PC-9 (cell line): ENCODE data around the gene SRGAP3. TPM values are rescaled to one million over a fixed set of nuclear protein-coding genes. Genes with fewer than 3 reads are reported as not detected.

Experiments used
- BruUV-seq: library from RNA; stranded (reverse); fragments of 400-500 nt; replicated peaks from 2 replicates; lab custom pipeline; 2021; lab: Mats Ljungman, UMichigan
- CTCF ChIA-PET: fragments of 300-600 bp; sonication (Branson Sonifier 250); formaldehyde crosslinking; loops from one replicate; lab custom pipeline; 2022; ENCODE audit warnings: antibody characterized with exemption; lab: Charles Lee
- POLR2A ChIA-PET: fragments of 300-600 bp; sonication (Branson Sonifier 250); formaldehyde crosslinking; loops from one replicate; lab custom pipeline; 2022; ENCODE audit warnings: antibody characterized with exemption; ENCODE audit not compliant: unreplicated experiment; lab: Charles Lee
- DNase-seq, 2 experiments: peaks; one replicate each; pipeline versions ENCODE4 v3.0.0 to v3.0.0-alpha.2; 2015 to 2022; ENCODE audit warnings: mixed read lengths in 1 of 2
- H2AFZ ChIP-seq: fragments of 200-600 bp; sonication (generic); 2 replicates; pipeline ENCODE4 v1.8.1; 2017; ENCODE audit warnings: antibody characterized with exemption
- H3F3A ChIP-seq: fragments of 200-600 bp; sonication (generic); 2 replicates; pipeline ENCODE4 v1.8.1; 2017; ENCODE audit warnings: antibody characterized with exemption, mild to moderate bottlenecking, low read depth; ENCODE audit not compliant: insufficient read depth
- H3K27ac ChIP-seq: fragments of 200-600 bp; sonication (generic); 2 replicates; pipeline ENCODE4 v1.6.1; 2016; ENCODE audit warnings: mixed run types
- H3K27me3 ChIP-seq: fragments of 200-600 bp; sonication (generic); 2 replicates; pipeline ENCODE4 v1.6.1; 2016; ENCODE audit warnings: low read depth, mixed run types; ENCODE audit not compliant: insufficient read depth
- H3K36me3 ChIP-seq: fragments of 200-600 bp; sonication (generic); 2 replicates; pipeline ENCODE4 v1.6.1; 2016; ENCODE audit warnings: low read depth, mixed run types
- H3K4me1 ChIP-seq: fragments of 200-600 bp; sonication (generic); replicated peaks from 2 replicates; pipeline ENCODE4 v1.6.1; 2016; ENCODE audit warnings: mixed run types; ENCODE audit not compliant: insufficient read depth
- H3K4me2 ChIP-seq: fragments of 200-600 bp; sonication (generic); 2 replicates; pipeline ENCODE4 v1.6.1; 2017; ENCODE audit warnings: mixed run types
- H3K4me3 ChIP-seq: fragments of 200-600 bp; sonication (generic); 2 replicates; pipeline ENCODE4 v1.6.1; 2016; ENCODE audit warnings: mixed run types
- H3K79me2 ChIP-seq: fragments of 200-600 bp; sonication (generic); 2 replicates; pipeline ENCODE4 v1.6.1; 2017; ENCODE audit warnings: low read depth, mixed run types
- H3K9me2 ChIP-seq: fragments of 200-600 bp; sonication (generic); 2 replicates; pipeline ENCODE4 v1.8.1; 2017; ENCODE audit warnings: mild to moderate bottlenecking; ENCODE audit not compliant: insufficient read depth
- H3K9me3 ChIP-seq: fragments of 200-600 bp; sonication (generic); 2 replicates; pipeline ENCODE4 v1.8.1; 2016; ENCODE audit warnings: low read depth; ENCODE audit not compliant: insufficient read depth
- H4K20me1 ChIP-seq: fragments of 200-600 bp; sonication (generic); 2 replicates; pipeline ENCODE4 v1.8.1; 2017; ENCODE audit not compliant: insufficient read depth
- CTCF ChIP-seq: fragments of 200-600 bp; sonication (generic); conservative IDR thresholded peaks from 2 replicates; pipeline ENCODE4 v1.6.1; 2017; ENCODE audit warnings: mixed run types, antibody characterized with exemption, mild to moderate bottlenecking, moderate library complexity
- EZH2 ChIP-seq: fragments of 200-600 bp; sonication (generic); IDR thresholded peaks from 2 replicates; pipeline ENCODE4 v1.8.0; 2017; ENCODE audit warnings: antibody characterized with exemption, low read depth
- intact Hi-C: fragments of 100-400 bp; cut with micrococcal nuclease; formaldehyde crosslinking; loops from one replicate; pipeline ENCODE4 v1.10.0; 2022; ENCODE audit not compliant: unreplicated experiment
- total RNA-seq: library from RNA; stranded (reverse); gene quantifications from 2 replicates; pipeline ENCODE4 v1.2.3, GENCODE V29; 2021

Gene SRGAP3
- total RNA-seq, 1 experiment from 2014 or later = 17.5 TPM

GRCh38 chr3:8984081-8984480 is 265.4 kb downstream of the SRGAP3 start:
- Histone ChIP-seq H2AFZ (no peak overlapping the region), H3K27me3 (peaks cover 26% of the 10 kb centered on the region), H3K4me3 (no peak overlapping the region), H3F3A (no peaks in the 10 kb centered on the region), H3K36me3 (no peaks in the 10 kb centered on the region), H3K9me2 (no peaks in the 10 kb centered on the region), H4K20me1 (no peaks in the 10 kb centered on the region), H3K27ac (no peak overlapping the region), H3K79me2 (no peaks in the 10 kb centered on the region), H3K4me2 (no peak overlapping the region), H3K9me3 (0 out of 2 replicates have a peak, but pooled peaks cover 6% of the 10 kb centered on the region), H3K4me1 (no peaks in the 10 kb centered on the region)
- intact Hi-C loops = no loop called here
- no peak for TF ChIP-seq CTCF
- TF ChIP-seq EZH2 = no peak
- CTCF ChIA-PET = no interaction called here
- DNase-seq = no peak
- POLR2A ChIA-PET = no interaction called here
- no TSS peak for BruUV-seq

GRCh38 chr3:8983591-8983990 is 265.9 kb downstream of the SRGAP3 start:
- no peak for DNase-seq
- Histone ChIP-seq H3K4me2 (no peak overlapping the region), H3K9me3 (0 out of 2 replicates have a peak, but pooled peaks cover 6% of the 10 kb centered on the region), H3F3A (no peaks in the 10 kb centered on the region), H3K9me2 (no peaks in the 10 kb centered on the region), H2AFZ (no peak overlapping the region), H3K27me3 (peaks cover 31% of the 10 kb centered on the region), H3K4me3 (no peak overlapping the region), H3K79me2 (no peaks in the 10 kb centered on the region), H4K20me1 (no peaks in the 10 kb centered on the region), H3K4me1 (no peaks in the 10 kb centered on the region), H3K36me3 (no peaks in the 10 kb centered on the region), H3K27ac (no peak overlapping the region)
- BruUV-seq = no TSS peak
- intact Hi-C loops = no loop called here
- ChIA-PET CTCF (no interaction called here), POLR2A (no interaction called here)
- no peak for TF ChIP-seq EZH2
- no peak for TF ChIP-seq CTCF

- ChIA-PET CTCF (no interaction called here), POLR2A (no interaction called here)
- Histone ChIP-seq H3K4me1 (no peaks in the 10 kb centered on the region), H2AFZ (no peak overlapping the region), H3K4me3 (no peak overlapping the region), H3K27ac (no peak overlapping the region), H3K36me3 (no peaks in the 10 kb centered on the region), H3K4me2 (no peak overlapping the region), H3F3A (no peaks in the 10 kb centered on the region), H3K9me3 (0 out of 2 replicates have a peak, but pooled peaks cover 6% of the 10 kb centered on the region), H4K20me1 (no peaks in the 10 kb centered on the region), H3K27me3 (peaks cover 37% of the 10 kb centered on the region), H3K9me2 (no peaks in the 10 kb centered on the region), H3K79me2 (no peaks in the 10 kb centered on the region)
- BruUV-seq = no TSS peak
- intact Hi-C loops = no loop called here
- no peak for DNase-seq
- TF ChIP-seq CTCF (no peak), EZH2 (no peak)
Observed at GRCh38 chr3:8983026-8983425, 266.4 kb downstream of the SRGAP3 start.
